Neural progenitor cell (in vitro differentiated cells): ENCODE measurements around the gene OGN. TPM values are rescaled to one million over a fixed set of nuclear protein-coding genes. Genes with fewer than 3 reads are reported as not detected.
A peak's percentile ranks its signal among the peaks of the same experiment; 100 is the strongest.

Source experiments
- DNase-seq: peaks from one replicate; pipeline ENCODE4 v3.0.0-alpha.2; 2016; ENCODE audit warnings: low spot score
- H2AFZ ChIP-seq: fragments of 200-600 bp; sonication (generic); replicated peaks from 2 replicates; pipeline ENCODE4 v1.6.1; 2016; ENCODE audit warnings: antibody characterized with exemption
- H3F3A ChIP-seq: fragments of 200-600 bp; sonication (generic); 2 replicates; pipeline ENCODE4 v1.6.1; 2016; ENCODE audit warnings: antibody characterized with exemption, low read depth
- H3K27ac ChIP-seq: fragments of 200-600 bp; sonication (generic); 2 replicates; pipeline ENCODE4 v1.5.1; 2016; ENCODE audit warnings: mild to moderate bottlenecking
- H3K27me3 ChIP-seq: fragments of 200-600 bp; sonication (generic); 2 replicates; pipeline ENCODE4 v1.6.1; 2016; ENCODE audit warnings: mild to moderate bottlenecking, moderate library complexity
- H3K36me3 ChIP-seq: fragments of 200-600 bp; sonication (generic); 2 replicates; pipeline ENCODE4 v1.5.1; 2016
- H3K4me1 ChIP-seq: fragments of 200-600 bp; sonication (generic); 2 replicates; pipeline ENCODE4 v1.6.1; 2016; ENCODE audit warnings: mixed run types
- H3K4me2 ChIP-seq: fragments of 200-600 bp; sonication (generic); 2 replicates; pipeline ENCODE4 v1.6.1; 2016
- H3K4me3 ChIP-seq: fragments of 200-600 bp; sonication (generic); 2 replicates; pipeline ENCODE4 v1.5.1; 2016
- H3K79me2 ChIP-seq: fragments of 200-600 bp; sonication (generic); 2 replicates; pipeline ENCODE4 v1.6.1; 2016; ENCODE audit warnings: low read depth
- H3K9ac ChIP-seq: fragments of 200-600 bp; sonication (generic); 2 replicates; pipeline ENCODE4 v1.6.1; 2016
- H3K9me3 ChIP-seq: fragments of 200-600 bp; sonication (generic); 2 replicates; pipeline ENCODE4 v1.5.1; 2016; ENCODE audit warnings: low read depth
- H4K20me1 ChIP-seq: fragments of 200-600 bp; sonication (generic); 2 replicates; pipeline ENCODE4 v1.6.1; 2016; ENCODE audit warnings: low read depth
- H3K27ac Mint-ChIP-seq: 3 replicates; pipeline ENCODE4 v1.8.0; 2021; ENCODE audit warnings: mixed read lengths
- H3K27me3 Mint-ChIP-seq: 2 replicates; pipeline ENCODE4 v1.8.0; 2022; ENCODE audit warnings: low read depth, mild to moderate bottlenecking, inconsistent platforms, moderate library complexity, mixed read lengths; ENCODE audit not compliant: insufficient read depth
- H3K36me3 Mint-ChIP-seq: 3 replicates; pipeline ENCODE4 v1.8.0; 2021; ENCODE audit warnings: mixed read lengths
- H3K4me1 Mint-ChIP-seq: 3 replicates; pipeline ENCODE4 v1.8.0; 2021; ENCODE audit warnings: mixed read lengths
- H3K4me3 Mint-ChIP-seq: 3 replicates; pipeline ENCODE4 v1.8.0; 2021; ENCODE audit warnings: mild to moderate bottlenecking, moderate library complexity, mixed read lengths
- H3K9me3 Mint-ChIP-seq: 3 replicates; pipeline ENCODE4 v1.8.0; 2020; ENCODE audit warnings: mixed read lengths
- EZH2 ChIP-seq: fragments of 200-600 bp; sonication (generic); IDR thresholded peaks from 2 replicates; pipeline ENCODE4 v1.6.1; 2017; ENCODE audit warnings: antibody characterized with exemption, mild to moderate bottlenecking, moderate library complexity
- EZH2phosphoT487 ChIP-seq: fragments of 200-600 bp; sonication (generic); IDR thresholded peaks from 2 replicates; pipeline ENCODE4 v1.6.1; 2017; ENCODE audit warnings: antibody characterized with exemption
- total RNA-seq: library from RNA; depleted of rRNA; stranded (reverse); fragments of >200 nt; gene quantifications from 2 replicates; pipeline ENCODE4 v1.2.3, GENCODE V29; 2015; ENCODE audit warnings: low replicate concordance
- TF ChIP-seq, protein P1 (sequence below): fragments of 200-600 bp; sonication (generic); IDR thresholded peaks from 2 replicates; pipeline ENCODE4 v1.5.1; 2017; ENCODE audit warnings: antibody characterized with exemption, mild to moderate bottlenecking

Gene OGN
- total RNA-seq, 1 donor from 2014 or later, result not detected

GRCh38 chr9:92429836-92430235 is 25.5 kb upstream of the OGN start:
- TF ChIP-seq EZH2 (no peak), EZH2phosphoT487 (no peak)
- TF ChIP-seq, protein P1, sequence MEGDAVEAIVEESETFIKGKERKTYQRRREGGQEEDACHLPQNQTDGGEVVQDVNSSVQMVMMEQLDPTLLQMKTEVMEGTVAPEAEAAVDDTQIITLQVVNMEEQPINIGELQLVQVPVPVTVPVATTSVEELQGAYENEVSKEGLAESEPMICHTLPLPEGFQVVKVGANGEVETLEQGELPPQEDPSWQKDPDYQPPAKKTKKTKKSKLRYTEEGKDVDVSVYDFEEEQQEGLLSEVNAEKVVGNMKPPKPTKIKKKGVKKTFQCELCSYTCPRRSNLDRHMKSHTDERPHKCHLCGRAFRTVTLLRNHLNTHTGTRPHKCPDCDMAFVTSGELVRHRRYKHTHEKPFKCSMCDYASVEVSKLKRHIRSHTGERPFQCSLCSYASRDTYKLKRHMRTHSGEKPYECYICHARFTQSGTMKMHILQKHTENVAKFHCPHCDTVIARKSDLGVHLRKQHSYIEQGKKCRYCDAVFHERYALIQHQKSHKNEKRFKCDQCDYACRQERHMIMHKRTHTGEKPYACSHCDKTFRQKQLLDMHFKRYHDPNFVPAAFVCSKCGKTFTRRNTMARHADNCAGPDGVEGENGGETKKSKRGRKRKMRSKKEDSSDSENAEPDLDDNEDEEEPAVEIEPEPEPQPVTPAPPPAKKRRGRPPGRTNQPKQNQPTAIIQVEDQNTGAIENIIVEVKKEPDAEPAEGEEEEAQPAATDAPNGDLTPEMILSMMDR, result no peak
- Histone ChIP-seq H4K20me1 (no peaks in the 10 kb centered on the region), H3K9ac (no peak overlapping the region), H3K4me1 (no peaks in the 10 kb centered on the region), H2AFZ (no peak overlapping the region), H3K36me3 (no peaks in the 10 kb centered on the region), H3K79me2 (no peaks in the 10 kb centered on the region), H3K4me2 (no peak overlapping the region), H3K27ac (no peak overlapping the region), H3K27me3 (no peaks in the 10 kb centered on the region), H3K4me3 (no peak overlapping the region), H3F3A (no peaks in the 10 kb centered on the region), H3K9me3 (no peaks in the 10 kb centered on the region)
- Mint-ChIP-seq H3K4me3 (no peak overlapping the region), H3K27ac (no peak overlapping the region), H3K27me3 (no peaks in the 10 kb centered on the region), H3K36me3 (no peaks in the 10 kb centered on the region), H3K4me1 (peaks cover 5% of the 10 kb centered on the region), H3K9me3 (no peaks in the 10 kb centered on the region)
- DNase-seq, result no peak

DNA sequence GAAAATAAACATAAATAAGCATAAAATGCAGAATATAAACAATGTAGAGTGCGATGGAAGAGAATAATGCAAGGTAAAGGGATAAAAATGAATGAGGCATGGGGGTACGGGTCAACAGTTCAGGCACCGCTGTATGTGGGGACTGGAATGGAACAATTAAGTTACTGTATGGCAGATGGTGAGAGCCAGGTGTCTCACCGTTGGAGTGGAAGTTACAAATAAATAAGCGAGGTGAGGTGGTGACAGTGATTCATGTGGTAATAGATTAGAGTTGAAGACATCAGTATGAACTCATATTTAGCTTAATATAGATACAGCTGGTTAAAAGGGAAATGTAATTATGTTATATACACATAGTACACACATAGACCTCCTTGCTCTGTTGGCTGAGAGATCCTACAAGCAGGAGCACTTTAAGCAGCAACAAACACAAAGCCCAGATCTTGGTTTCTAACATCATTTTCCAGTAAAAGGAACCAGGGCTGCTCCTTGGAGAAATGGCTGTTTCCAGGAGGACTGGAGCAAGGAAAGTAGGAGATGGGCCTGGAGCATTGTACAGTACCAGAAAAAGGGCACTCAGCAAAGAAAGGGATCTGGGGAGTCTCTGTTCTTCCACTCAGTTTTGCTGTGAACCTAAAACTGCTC is 22.2 kb upstream of the OGN start:
- no peak for DNase-seq
- no peak overlapping the region for H2AFZ ChIP-seq
- no peak overlapping the region for H3K27ac ChIP-seq

DNA sequence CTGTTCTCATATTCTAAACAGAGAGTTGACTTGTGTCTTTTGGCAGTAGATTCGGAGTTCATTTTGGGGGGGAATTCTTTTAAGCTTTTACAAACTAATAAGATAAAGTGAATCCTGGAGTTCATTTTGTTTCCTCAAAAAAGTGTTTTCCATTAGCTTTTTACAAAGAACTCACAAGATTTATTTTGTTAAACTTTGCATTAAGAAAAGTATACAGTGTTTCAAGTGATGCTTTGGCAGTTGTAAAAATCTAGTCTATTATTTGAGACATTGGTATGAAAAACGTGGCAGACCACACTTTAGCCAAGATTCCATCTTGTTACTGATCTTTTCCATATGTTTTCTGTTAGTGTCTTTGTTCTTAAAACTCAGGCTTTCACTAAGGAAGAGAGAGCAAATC is 21.1 kb upstream of the OGN start:
- no peaks in the 10 kb centered on the region for H4K20me1 ChIP-seq
- H3K9me3 ChIP-seq, result no peaks in the 10 kb centered on the region
- Mint-ChIP-seq H3K27me3 (no peaks in the 10 kb centered on the region), H3K36me3 (no peaks in the 10 kb centered on the region), H3K9me3 (no peaks in the 10 kb centered on the region), H3K4me3 (peak overlapping the region; percentile 36), H3K27ac (no peak overlapping the region), H3K4me1 (peaks cover 5% of the 10 kb centered on the region)
- H3K79me2 ChIP-seq, result no peaks in the 10 kb centered on the region
- no peaks in the 10 kb centered on the region for H3K4me1 ChIP-seq
- H3K9ac ChIP-seq, result no peak overlapping the region
- TF ChIP-seq EZH2phosphoT487 (no peak), EZH2 (no peak)
- TF ChIP-seq, protein P1, result no peak
- H3K27me3 ChIP-seq, result no peaks in the 10 kb centered on the region
- no peak overlapping the region for H3K4me2 ChIP-seq
- H3K27ac ChIP-seq, result no peak overlapping the region
- H3K36me3 ChIP-seq, result no peaks in the 10 kb centered on the region
- H3F3A ChIP-seq, result no peaks in the 10 kb centered on the region
- H2AFZ ChIP-seq, result no peak overlapping the region
- no peak for DNase-seq
- H3K4me3 ChIP-seq, result no peak overlapping the region

More for the DNA sequence above, 22.2 kb upstream of the OGN start:
- H3K4me3 Mint-ChIP-seq, result no peak overlapping the region
- Histone ChIP-seq H3K9ac (no peak overlapping the region), H3K9me3 (no peaks in the 10 kb centered on the region), H3K79me2 (no peaks in the 10 kb centered on the region), H3K4me3 (no peak overlapping the region), H3K36me3 (no peaks in the 10 kb centered on the region), H4K20me1 (no peaks in the 10 kb centered on the region), H3K4me1 (no peaks in the 10 kb centered on the region), H3K27me3 (no peaks in the 10 kb centered on the region), H3K4me2 (no peak overlapping the region), H3F3A (no peaks in the 10 kb centered on the region)
- H3K9me3 Mint-ChIP-seq, result no peaks in the 10 kb centered on the region
- no peak overlapping the region for H3K27ac Mint-ChIP-seq
- no peaks in the 10 kb centered on the region for H3K36me3 Mint-ChIP-seq
- TF ChIP-seq EZH2phosphoT487 (no peak), EZH2 (no peak)
- TF ChIP-seq, protein P1, result no peak
- H3K27me3 Mint-ChIP-seq, result no peaks in the 10 kb centered on the region
- H3K4me1 Mint-ChIP-seq, result peaks cover 5% of the 10 kb centered on the region
